Neural progenitor cell (in vitro differentiated cells): ENCODE results near the gene GDE1. TPM values are rescaled to one million over a fixed set of nuclear protein-coding genes. Genes with fewer than 3 reads are reported as not detected.

Experiments
- DNase-seq: peaks from one replicate; pipeline ENCODE4 v3.0.0-alpha.2; 2016; ENCODE audit warnings: low spot score
- H2AFZ ChIP-seq: fragments of 200-600 bp; sonication (generic); replicated peaks from 2 replicates; pipeline ENCODE4 v1.6.1; 2016; ENCODE audit warnings: antibody characterized with exemption
- H3F3A ChIP-seq: fragments of 200-600 bp; sonication (generic); 2 replicates; pipeline ENCODE4 v1.6.1; 2016; ENCODE audit warnings: antibody characterized with exemption, low read depth
- H3K27ac ChIP-seq: fragments of 200-600 bp; sonication (generic); 2 replicates; pipeline ENCODE4 v1.5.1; 2016; ENCODE audit warnings: mild to moderate bottlenecking
- H3K27me3 ChIP-seq: fragments of 200-600 bp; sonication (generic); 2 replicates; pipeline ENCODE4 v1.6.1; 2016; ENCODE audit warnings: mild to moderate bottlenecking, moderate library complexity
- H3K36me3 ChIP-seq: fragments of 200-600 bp; sonication (generic); 2 replicates; pipeline ENCODE4 v1.5.1; 2016
- H3K4me1 ChIP-seq: fragments of 200-600 bp; sonication (generic); 2 replicates; pipeline ENCODE4 v1.6.1; 2016; ENCODE audit warnings: mixed run types
- H3K4me2 ChIP-seq: fragments of 200-600 bp; sonication (generic); 2 replicates; pipeline ENCODE4 v1.6.1; 2016
- H3K4me3 ChIP-seq: fragments of 200-600 bp; sonication (generic); 2 replicates; pipeline ENCODE4 v1.5.1; 2016
- H3K79me2 ChIP-seq: fragments of 200-600 bp; sonication (generic); 2 replicates; pipeline ENCODE4 v1.6.1; 2016; ENCODE audit warnings: low read depth
- H3K9ac ChIP-seq: fragments of 200-600 bp; sonication (generic); 2 replicates; pipeline ENCODE4 v1.6.1; 2016
- H3K9me3 ChIP-seq: fragments of 200-600 bp; sonication (generic); 2 replicates; pipeline ENCODE4 v1.5.1; 2016; ENCODE audit warnings: low read depth
- H4K20me1 ChIP-seq: fragments of 200-600 bp; sonication (generic); 2 replicates; pipeline ENCODE4 v1.6.1; 2016; ENCODE audit warnings: low read depth
- H3K27ac Mint-ChIP-seq: 3 replicates; pipeline ENCODE4 v1.8.0; 2021; ENCODE audit warnings: mixed read lengths
- H3K27me3 Mint-ChIP-seq: 2 replicates; pipeline ENCODE4 v1.8.0; 2022; ENCODE audit warnings: low read depth, mild to moderate bottlenecking, inconsistent platforms, moderate library complexity, mixed read lengths; ENCODE audit not compliant: insufficient read depth
- H3K36me3 Mint-ChIP-seq: 3 replicates; pipeline ENCODE4 v1.8.0; 2021; ENCODE audit warnings: mixed read lengths
- H3K4me1 Mint-ChIP-seq: 3 replicates; pipeline ENCODE4 v1.8.0; 2021; ENCODE audit warnings: mixed read lengths
- H3K4me3 Mint-ChIP-seq: 3 replicates; pipeline ENCODE4 v1.8.0; 2021; ENCODE audit warnings: mild to moderate bottlenecking, moderate library complexity, mixed read lengths
- H3K9me3 Mint-ChIP-seq: 3 replicates; pipeline ENCODE4 v1.8.0; 2020; ENCODE audit warnings: mixed read lengths
- CTCF ChIP-seq: fragments of 200-600 bp; sonication (generic); IDR thresholded peaks from 2 replicates; pipeline ENCODE4 v1.5.1; 2017; ENCODE audit warnings: antibody characterized with exemption, mild to moderate bottlenecking
- EZH2 ChIP-seq: fragments of 200-600 bp; sonication (generic); IDR thresholded peaks from 2 replicates; pipeline ENCODE4 v1.6.1; 2017; ENCODE audit warnings: antibody characterized with exemption, mild to moderate bottlenecking, moderate library complexity
- EZH2phosphoT487 ChIP-seq: fragments of 200-600 bp; sonication (generic); IDR thresholded peaks from 2 replicates; pipeline ENCODE4 v1.6.1; 2017; ENCODE audit warnings: antibody characterized with exemption
- total RNA-seq: library from RNA; depleted of rRNA; stranded (reverse); fragments of >200 nt; gene quantifications from 2 replicates; pipeline ENCODE4 v1.2.3, GENCODE V29; 2015; ENCODE audit warnings: low replicate concordance

Gene GDE1
- total RNA-seq, 1 donor from 2014 or later: 43.0 TPM

DNA sequence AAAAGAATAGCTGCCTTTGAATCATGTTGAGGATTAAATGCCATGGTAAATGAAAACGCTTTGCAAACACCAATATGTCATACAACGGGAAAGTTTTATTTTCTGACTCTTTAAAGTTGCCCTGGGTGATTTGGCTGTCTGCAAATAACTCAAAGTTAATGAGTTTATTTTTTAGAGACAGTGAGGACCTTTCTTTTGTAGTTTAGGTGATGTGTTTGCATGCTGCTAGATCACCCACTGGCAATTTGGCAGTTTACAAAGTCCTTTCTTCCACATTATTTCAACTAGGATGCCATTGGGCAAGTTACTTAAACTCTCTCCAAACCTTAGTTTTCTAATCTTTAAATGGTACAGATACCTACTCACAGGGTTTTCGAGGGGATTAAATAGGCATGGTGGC is 37.8 kb downstream of the GDE1 start:
- H3K9me3 ChIP-seq: no peaks in the 10 kb centered on the region
- TF ChIP-seq CTCF: no peak
- no peak for TF ChIP-seq EZH2
- no peak for TF ChIP-seq EZH2phosphoT487
- no peaks in the 10 kb centered on the region for H3K9me3 Mint-ChIP-seq

DNA sequence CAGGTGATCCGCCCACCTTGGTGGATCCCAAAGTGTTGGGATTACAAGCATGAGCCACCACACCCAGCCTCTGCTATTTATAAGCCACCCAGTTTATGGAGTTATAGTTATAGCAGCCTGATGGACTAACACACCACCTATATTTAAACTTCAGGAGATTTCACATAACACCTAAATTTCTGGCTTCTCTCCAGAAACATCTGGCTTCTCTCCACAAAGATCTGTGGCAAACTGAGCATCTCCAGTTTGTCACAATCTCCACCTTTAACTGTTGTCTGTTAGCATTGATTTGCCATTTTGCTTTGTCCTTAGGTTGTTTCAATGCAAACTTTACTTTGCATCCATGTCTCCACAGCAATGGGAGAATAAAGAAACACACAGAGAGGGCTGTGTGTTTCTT is 39.6 kb downstream of the GDE1 start:
- no peak overlapping the region for H3K27ac ChIP-seq
- H3K27me3 ChIP-seq: no peaks in the 10 kb centered on the region
- no peaks in the 10 kb centered on the region for H3K36me3 Mint-ChIP-seq
- H3K4me1 ChIP-seq: no peaks in the 10 kb centered on the region
- H3K9me3 ChIP-seq: no peaks in the 10 kb centered on the region
- no peaks in the 10 kb centered on the region for H3K9me3 Mint-ChIP-seq
- H3K4me3 ChIP-seq: no peak overlapping the region
- H3K4me2 ChIP-seq: no peak overlapping the region
- no peaks in the 10 kb centered on the region for H4K20me1 ChIP-seq
- H3F3A ChIP-seq: no peaks in the 10 kb centered on the region
- no peak overlapping the region for H3K4me3 Mint-ChIP-seq
- H2AFZ ChIP-seq: no peak overlapping the region
- H3K4me1 Mint-ChIP-seq: peaks cover 3% of the 10 kb centered on the region
- H3K27ac Mint-ChIP-seq: no peak overlapping the region
- no peaks in the 10 kb centered on the region for H3K36me3 ChIP-seq
- no peaks in the 10 kb centered on the region for H3K79me2 ChIP-seq
- TF ChIP-seq EZH2phosphoT487 (no peak), CTCF (no peak), EZH2 (no peak)
- H3K9ac ChIP-seq: no peak overlapping the region
- DNase-seq: no peak
- no peaks in the 10 kb centered on the region for H3K27me3 Mint-ChIP-seq

More for the DNA sequence above, 37.8 kb downstream of the GDE1 start:
- H3K4me3 ChIP-seq: no peak overlapping the region
- no peaks in the 10 kb centered on the region for H3K36me3 ChIP-seq
- Mint-ChIP-seq H3K4me1 (peaks cover 16% of the 10 kb centered on the region), H3K36me3 (no peaks in the 10 kb centered on the region), H3K27me3 (no peaks in the 10 kb centered on the region), H3K27ac (no peak overlapping the region), H3K4me3 (no peak overlapping the region)
- no peak overlapping the region for H3K27ac ChIP-seq
- H3K4me1 ChIP-seq: peaks cover 14% of the 10 kb centered on the region
- H3K4me2 ChIP-seq: no peak overlapping the region
- no peak for DNase-seq
- H3K27me3 ChIP-seq: no peaks in the 10 kb centered on the region
- H3F3A ChIP-seq: peaks cover 6% of the 10 kb centered on the region
- no peaks in the 10 kb centered on the region for H3K79me2 ChIP-seq
- H3K9ac ChIP-seq: no peak overlapping the region
- H4K20me1 ChIP-seq: no peaks in the 10 kb centered on the region
- H2AFZ ChIP-seq: no peak overlapping the region

DNA sequence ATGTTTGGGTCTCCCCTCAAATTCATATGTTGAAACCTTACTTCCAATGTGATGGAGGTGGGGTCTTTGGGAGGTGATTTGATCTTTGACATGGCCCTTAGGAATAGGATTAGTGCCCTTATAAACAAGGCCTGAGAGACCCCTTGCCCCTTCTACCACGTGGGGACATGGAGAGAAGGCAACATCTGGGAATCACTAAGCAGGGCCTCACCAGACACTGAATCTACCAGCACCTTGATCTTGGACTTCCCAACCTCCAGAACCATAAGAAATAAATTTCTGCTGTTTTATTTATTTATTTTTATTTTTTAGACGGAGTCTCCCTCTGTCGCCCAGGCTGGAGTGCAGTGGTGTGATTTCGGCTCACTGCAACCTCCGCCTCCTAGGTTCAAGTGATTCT is 40.1 kb downstream of the GDE1 start:
- H3K9me3 ChIP-seq: no peaks in the 10 kb centered on the region
- H2AFZ ChIP-seq: no peak overlapping the region
- Mint-ChIP-seq H3K9me3 (no peaks in the 10 kb centered on the region), H3K4me1 (peaks cover 3% of the 10 kb centered on the region), H3K36me3 (no peaks in the 10 kb centered on the region), H3K4me3 (no peak overlapping the region), H3K27ac (no peak overlapping the region), H3K27me3 (no peaks in the 10 kb centered on the region)
- H4K20me1 ChIP-seq: no peaks in the 10 kb centered on the region
- H3K27ac ChIP-seq: no peak overlapping the region
- no peaks in the 10 kb centered on the region for H3K27me3 ChIP-seq
- H3K79me2 ChIP-seq: no peaks in the 10 kb centered on the region
- H3K4me2 ChIP-seq: no peak overlapping the region
- no peak overlapping the region for H3K9ac ChIP-seq
- no peak overlapping the region for H3K4me3 ChIP-seq
- no peaks in the 10 kb centered on the region for H3K36me3 ChIP-seq
- TF ChIP-seq CTCF: no peak
- TF ChIP-seq EZH2: no peak
- TF ChIP-seq EZH2phosphoT487: no peak
- no peaks in the 10 kb centered on the region for H3K4me1 ChIP-seq
- DNase-seq: no peak
- no peaks in the 10 kb centered on the region for H3F3A ChIP-seq
